ENCODE measurements around the gene NPTXR. TPM values are rescaled to one million over a fixed set of nuclear protein-coding genes. Genes with fewer than 3 reads are reported as not detected.

The NPTXR gene
- polyA plus RNA-seq, 1 of the 3 experiments (the other 2 are of a cell fraction): 1.2 TPM

GRCh38 chr22:38830845-38831108 lies 13.1 kb downstream of the NPTXR start:
- ChIA-PET POLR2A (no interaction called here), CTCF (no interaction called here)
- Histone ChIP-seq H3F3A (replicated peaks; ENCODE audit: insufficient read depth) (no peaks in the 10 kb centered on the region), H3K36me3 (replicated peaks in 1 of 2; ENCODE audit: control insufficient read depth in 1 of 2, insufficient read depth in 2 of 2, low read length in 1 of 2) (no peaks in the 10 kb centered on the region), H3K9ac (no peak overlapping the region), H3K9me2 (no peaks in the 10 kb centered on the region), H2AFZ (ENCODE audit: low read depth) (no peak overlapping the region), H3K9me3 (no peaks in the 10 kb centered on the region), H3K27ac (ENCODE audit: low read depth in 2 of 2, low read length in 1 of 2) (no peak overlapping the region), H4K20me1 (ENCODE audit: insufficient read depth) (no peaks in the 10 kb centered on the region), H3K4me2 (no peak overlapping the region), H3K4me3 (ENCODE audit: low read depth in 2 of 2, low read length in 1 of 2) (no peak overlapping the region), H3K79me2 (ENCODE audit: insufficient read depth) (no peaks in the 10 kb centered on the region), H3K4me1 (ENCODE audit: control insufficient read depth in 1 of 2, insufficient read depth in 2 of 2, low read depth in 1 of 2, low read length in 1 of 2) (no peaks in the 10 kb centered on the region), H3K27me3 (ENCODE audit: insufficient read depth) (no peaks in the 10 kb centered on the region)
- DNase-seq: no peak
- WGBS (ENCODE audit: low lambda C conversion rate): 80% methylated on average over 3 of the region's 7 CpGs
- TF ChIP-seq SMC3 (IDR thresholded peaks at IDR 0.05; ENCODE audit: low read depth, low read length): no peak
- TF ChIP-seq RAD21 (IDR thresholded peaks at IDR 0.05; ENCODE audit: low read length): no peak
- no peak for TF ChIP-seq JUND (IDR thresholded peaks at IDR 0.05)
- TF ChIP-seq FOXJ3 (CRISPR knock-in tag; IDR thresholded peaks at IDR 0.05): no peak
- TF ChIP-seq RXRA (IDR thresholded peaks at IDR 0.05; ENCODE audit: borderline replicate concordance, low read depth): no peak
- no peak for TF ChIP-seq EP300 (IDR thresholded peaks at IDR 0.05; ENCODE audit: borderline replicate concordance in 1 of 2, low read depth in 1 of 2, low read length in 1 of 2)
- no peak for TF ChIP-seq PBX3 (IDR thresholded peaks at IDR 0.05)
- TF ChIP-seq FOXM1 (IDR thresholded peaks at IDR 0.05; ENCODE audit: low read depth): no peak
- no peak for TF ChIP-seq ELF1 (IDR thresholded peaks at IDR 0.05)

DNA sequence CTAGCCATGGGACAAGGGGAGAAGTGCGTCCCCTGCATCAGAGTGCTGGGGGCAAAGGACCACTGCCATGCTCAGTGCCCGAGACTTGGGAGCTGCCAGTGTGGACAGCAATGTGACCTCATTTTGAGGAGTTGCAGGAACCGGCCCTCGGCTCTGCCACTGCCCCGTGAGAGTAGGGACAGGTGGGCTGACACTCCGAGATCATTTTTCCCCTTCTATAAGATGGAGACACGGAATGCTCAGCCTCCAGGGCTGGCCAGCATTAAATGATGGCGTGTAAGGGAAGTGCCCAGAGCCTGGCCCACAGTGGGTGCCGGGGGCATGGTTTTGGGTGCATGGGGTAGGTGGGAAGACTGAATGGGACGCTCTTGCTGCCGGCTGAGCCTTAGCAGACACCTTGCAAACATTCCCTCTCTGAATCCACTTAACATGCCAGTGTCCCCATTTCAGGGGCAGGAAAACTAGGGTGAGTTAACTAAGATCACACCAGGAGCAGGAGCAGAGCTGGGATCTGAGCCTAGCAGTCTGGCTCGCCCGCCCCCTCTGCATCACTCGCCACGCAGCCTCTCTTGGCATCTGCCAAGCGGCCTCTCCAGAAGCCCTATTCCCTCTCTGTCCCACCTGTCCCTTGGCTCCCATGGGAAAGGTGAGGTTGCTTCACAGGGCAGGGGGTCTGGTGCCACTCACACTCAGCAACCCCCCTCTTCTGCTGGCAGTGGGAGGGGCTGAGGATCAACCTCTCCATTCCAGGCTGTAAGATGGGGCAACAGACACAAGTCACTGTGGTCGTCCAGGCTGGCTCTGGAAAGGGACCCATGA lies 13.6 kb downstream of the NPTXR start:
- H3K36me3 ChIP-seq (replicated peaks in 1 of 2; ENCODE audit: control insufficient read depth in 1 of 2, insufficient read depth in 2 of 2, low read length in 1 of 2): no peaks in the 10 kb centered on the region
- no peaks in the 10 kb centered on the region for H3K9me2 ChIP-seq
- H3K9ac ChIP-seq: no peak overlapping the region
- H2AFZ ChIP-seq (ENCODE audit: low read depth): no peak overlapping the region
- H3K9me3 ChIP-seq: no peaks in the 10 kb centered on the region
- no peaks in the 10 kb centered on the region for H3F3A ChIP-seq (replicated peaks; ENCODE audit: insufficient read depth)
- H4K20me1 ChIP-seq (ENCODE audit: insufficient read depth): no peaks in the 10 kb centered on the region
- 67% methylated on average over 5 of the region's 17 CpGs for WGBS (ENCODE audit: low lambda C conversion rate)
- no peaks in the 10 kb centered on the region for H3K79me2 ChIP-seq (ENCODE audit: insufficient read depth)
- no peak overlapping the region for H3K4me3 ChIP-seq (ENCODE audit: low read depth in 2 of 2, low read length in 1 of 2)
- CTCF ChIA-PET: no interaction called here
- DNase-seq: no peak
- H3K27ac ChIP-seq (ENCODE audit: low read depth in 2 of 2, low read length in 1 of 2): no peak overlapping the region
- no peaks in the 10 kb centered on the region for H3K4me1 ChIP-seq (ENCODE audit: control insufficient read depth in 1 of 2, insufficient read depth in 2 of 2, low read depth in 1 of 2, low read length in 1 of 2)
- TF ChIP-seq MEF2A (IDR thresholded peaks at IDR 0.05; ENCODE audit: borderline replicate concordance, low read depth) (no peak), RFX5 (IDR thresholded peaks at IDR 0.05; ENCODE audit: low read length) (no peak), TAF1 (IDR thresholded peaks at IDR 0.05; ENCODE audit: borderline replicate concordance, low read depth, low read length) (no peak), GABPA (IDR thresholded peaks at IDR 0.05; ENCODE audit: low read depth) (no peak), MAX (IDR thresholded peaks at IDR 0.05; ENCODE audit: low read depth) (no peak), NFIC (IDR thresholded peaks at IDR 0.05; ENCODE audit: borderline replicate concordance) (no peak), PBX3 (IDR thresholded peaks at IDR 0.05) (no peak), YY1 (IDR thresholded peaks at IDR 0.05; ENCODE audit: low read depth) (no peak), ELF1 (IDR thresholded peaks at IDR 0.05) (no peak), NRF1 (IDR thresholded peaks at IDR 0.05; ENCODE audit: low read depth, low read length) (no peak)
- H3K4me2 ChIP-seq: no peak overlapping the region
- POLR2A ChIA-PET: no interaction called here
- no peaks in the 10 kb centered on the region for H3K27me3 ChIP-seq (ENCODE audit: insufficient read depth)

Data from SK-N-SH (cell line).